ENCODE results near the gene MAFG.

- TF ChIP-seq EZH2 (IDR thresholded peaks at IDR 0.05; ENCODE audit: low read length, unreplicated experiment) (no peak), CTCF (conservative IDR thresholded peaks at IDR 0.05; ENCODE audit: low read depth, low read length) (no peak), EZH2phosphoT487 (IDR thresholded peaks at IDR 0.05; ENCODE audit: borderline replicate concordance, low read length) (no peak)
Measured at GRCh38 chr17:81921996-81922565, 5.5 kb downstream of the MAFG start.
